Activated CD8-positive, alpha-beta memory T cell treated with anti-CD3 and anti-CD28 coated beads, Interleukin-2, amount 50 U/mL, for 24 hours (primary cell): ENCODE data around the gene OBSCN.
"Not testable (repeated sequence)": the region's sequence is repeated elsewhere in the genome, so short reads cannot be mapped to it uniquely, and the experiment has no call there.

Experiments
- DNase-seq: peaks from one replicate; pipeline ENCODE4 v3.0.0-alpha.2; 2020; ENCODE audit errors: extremely low read depth

The OBSCN gene

GRCh38 chr1:228213917-228214808, 6.3 kb downstream of the OBSCN start:
- DNase-seq, result no peak

DNA sequence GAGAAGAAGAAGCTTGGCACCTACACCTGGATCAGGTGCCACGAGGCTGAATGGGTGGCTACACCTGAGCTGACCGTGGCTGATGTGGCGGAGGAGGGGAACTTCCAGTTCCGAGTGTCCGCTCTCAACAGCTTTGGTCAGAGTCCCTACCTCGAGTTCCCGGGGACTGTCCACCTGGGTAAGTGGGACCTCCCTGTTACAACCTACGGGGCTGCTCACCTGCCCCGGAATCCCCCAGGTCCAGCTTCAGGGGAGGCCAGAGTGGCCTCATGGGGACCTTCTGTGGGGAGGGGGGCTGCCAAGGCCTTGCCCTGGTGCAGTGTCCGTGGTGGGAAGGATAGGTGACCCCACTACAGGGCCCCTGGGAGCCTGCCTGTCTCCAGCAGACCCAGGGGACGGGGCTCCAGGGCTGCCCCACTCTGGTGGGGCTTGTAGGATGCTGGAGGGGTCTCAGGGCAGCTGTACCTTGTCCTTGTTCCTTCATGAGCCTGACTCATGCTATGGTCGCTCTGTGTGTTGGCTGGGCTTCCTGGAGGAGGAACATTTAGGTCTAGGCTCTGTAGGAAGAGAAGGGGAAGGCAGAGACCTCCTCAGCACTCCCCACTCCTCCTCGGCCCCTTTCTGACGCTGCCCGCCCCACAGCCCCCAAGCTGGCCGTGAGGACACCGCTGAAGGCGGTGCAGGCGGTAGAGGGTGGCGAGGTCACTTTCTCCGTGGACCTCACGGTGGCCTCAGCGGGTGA, 7.2 kb downstream of the OBSCN start:
- DNase-seq, result no peak

GRCh38 chr1:228215663-228216116, 7.8 kb downstream of the OBSCN start:
- DNase-seq, result no peak

GRCh38 chr1:228216371-228217320, 8.8 kb downstream of the OBSCN start:
- no peak for DNase-seq

- DNase-seq, result no peak
Measured at GRCh38 chr1:228217551-228218344, 9.9 kb downstream of the OBSCN start.

DNA sequence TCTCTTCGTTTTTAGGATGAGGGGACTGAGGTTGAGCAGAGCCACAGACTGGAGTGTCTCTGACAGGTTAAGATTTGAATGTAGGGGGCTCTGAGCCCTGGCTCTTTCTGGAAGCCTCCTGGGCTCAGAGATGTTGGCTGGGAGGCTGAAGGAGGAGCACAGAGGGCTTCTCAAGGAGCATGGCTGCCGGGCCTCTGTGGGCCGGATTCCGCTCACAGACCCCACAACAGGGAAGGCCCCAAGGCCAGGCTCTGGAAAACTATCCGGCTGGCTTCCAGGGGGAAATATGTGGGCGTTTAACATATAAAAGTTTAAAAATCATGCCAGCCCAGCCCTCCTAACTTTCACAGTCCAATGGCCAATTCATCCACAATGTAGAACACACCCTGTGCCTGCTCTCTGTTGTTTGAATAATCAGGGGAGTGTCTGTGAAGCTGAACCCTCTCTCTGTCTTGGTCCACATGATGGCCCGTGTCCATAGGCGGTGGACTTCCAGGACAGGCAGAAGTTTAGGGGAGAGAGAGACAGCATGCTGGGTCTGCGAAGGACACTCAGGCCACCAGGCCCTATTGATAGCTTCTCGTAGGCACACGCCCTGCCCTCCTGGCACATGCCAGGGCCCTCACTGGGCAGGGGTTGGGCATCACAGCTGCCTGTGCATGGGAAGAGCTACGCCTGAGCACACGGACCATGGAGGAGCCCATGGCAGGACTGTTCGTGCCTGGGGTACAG, 10.8 kb downstream of the OBSCN start:
- no peak for DNase-seq

DNA sequence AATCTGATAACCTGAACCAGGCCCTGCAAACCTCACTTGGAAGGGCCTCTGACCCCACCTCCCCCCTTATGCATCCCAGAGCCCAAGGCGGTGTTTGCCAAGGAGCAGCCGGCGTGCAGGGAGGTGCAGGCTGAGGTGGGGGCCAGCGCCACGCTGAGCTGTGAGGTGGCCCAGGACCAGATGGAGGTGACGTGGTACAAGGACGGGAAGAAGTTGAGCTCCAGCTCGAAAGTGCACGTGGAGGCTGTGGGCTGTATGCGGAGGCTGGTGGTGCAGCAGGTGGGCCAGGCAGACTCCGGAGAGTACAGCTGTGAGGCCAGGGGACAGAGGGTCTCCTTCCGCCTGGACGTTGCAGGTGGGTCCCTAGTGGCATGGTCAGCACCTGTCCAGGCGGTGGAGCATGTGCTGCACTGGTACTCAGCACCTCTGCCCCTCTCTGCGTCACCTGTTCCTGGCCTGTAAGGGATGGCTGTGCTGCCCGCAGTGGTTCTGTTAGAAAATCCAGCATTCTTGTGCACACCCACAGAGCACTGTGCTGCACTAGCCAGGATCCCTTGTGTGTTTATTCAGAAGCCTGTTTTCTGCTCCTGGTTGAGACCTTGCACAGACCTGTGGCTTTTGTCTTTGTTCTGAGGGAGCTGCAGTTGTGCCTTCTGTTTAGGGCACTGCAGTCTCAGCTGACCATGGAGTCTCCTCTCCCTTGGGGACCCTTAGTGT, 11.6 kb downstream of the OBSCN start:
- DNase-seq, result no peak

DNA sequence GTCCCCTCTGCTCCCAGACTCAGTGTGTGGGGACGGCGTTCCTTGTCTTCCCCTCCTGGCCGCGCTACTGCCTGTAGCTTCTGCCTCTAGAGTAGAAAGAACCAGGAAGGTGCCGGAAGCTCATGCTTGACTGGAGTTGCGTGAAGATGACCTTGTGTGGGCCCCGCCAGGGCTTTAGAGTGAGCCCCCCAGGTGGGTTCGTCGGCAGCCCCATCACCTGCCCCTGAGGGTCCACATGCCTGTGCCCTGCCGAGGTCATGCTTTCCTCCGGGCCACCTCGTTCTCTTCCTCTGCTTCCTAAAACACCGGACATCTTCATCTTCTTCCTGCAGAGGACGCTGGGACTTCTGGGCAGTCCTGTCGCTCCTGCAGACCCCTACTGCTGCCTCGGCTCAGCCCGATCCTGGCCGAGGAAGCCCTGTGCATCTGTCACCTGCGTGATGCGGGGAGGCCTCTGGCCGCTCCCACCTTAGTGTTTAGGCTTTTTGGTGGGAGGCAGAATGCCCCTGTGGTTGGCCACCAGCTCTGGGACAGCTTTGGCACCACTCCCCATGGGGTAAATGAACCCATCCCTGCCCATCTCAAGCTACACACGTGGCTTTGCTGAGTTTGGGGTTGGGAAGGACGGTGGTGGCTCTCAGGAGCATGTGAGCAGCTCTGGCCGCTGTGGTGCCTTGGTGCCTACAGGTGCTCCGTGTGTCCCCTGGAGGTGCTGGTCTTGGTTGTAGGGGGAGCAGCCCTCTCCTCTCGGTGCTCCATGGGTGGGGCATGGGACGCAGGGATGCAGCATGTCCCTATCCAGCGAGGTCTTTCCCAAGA, 12.3 kb downstream of the OBSCN start:
- no peak for DNase-seq

GRCh38 chr1:228221097-228221496, 13.3 kb downstream of the OBSCN start:
- not testable (repeated sequence) for DNase-seq

GRCh38 chr1:228222548-228222947, 14.7 kb downstream of the OBSCN start:
- DNase-seq, result no peak

DNA sequence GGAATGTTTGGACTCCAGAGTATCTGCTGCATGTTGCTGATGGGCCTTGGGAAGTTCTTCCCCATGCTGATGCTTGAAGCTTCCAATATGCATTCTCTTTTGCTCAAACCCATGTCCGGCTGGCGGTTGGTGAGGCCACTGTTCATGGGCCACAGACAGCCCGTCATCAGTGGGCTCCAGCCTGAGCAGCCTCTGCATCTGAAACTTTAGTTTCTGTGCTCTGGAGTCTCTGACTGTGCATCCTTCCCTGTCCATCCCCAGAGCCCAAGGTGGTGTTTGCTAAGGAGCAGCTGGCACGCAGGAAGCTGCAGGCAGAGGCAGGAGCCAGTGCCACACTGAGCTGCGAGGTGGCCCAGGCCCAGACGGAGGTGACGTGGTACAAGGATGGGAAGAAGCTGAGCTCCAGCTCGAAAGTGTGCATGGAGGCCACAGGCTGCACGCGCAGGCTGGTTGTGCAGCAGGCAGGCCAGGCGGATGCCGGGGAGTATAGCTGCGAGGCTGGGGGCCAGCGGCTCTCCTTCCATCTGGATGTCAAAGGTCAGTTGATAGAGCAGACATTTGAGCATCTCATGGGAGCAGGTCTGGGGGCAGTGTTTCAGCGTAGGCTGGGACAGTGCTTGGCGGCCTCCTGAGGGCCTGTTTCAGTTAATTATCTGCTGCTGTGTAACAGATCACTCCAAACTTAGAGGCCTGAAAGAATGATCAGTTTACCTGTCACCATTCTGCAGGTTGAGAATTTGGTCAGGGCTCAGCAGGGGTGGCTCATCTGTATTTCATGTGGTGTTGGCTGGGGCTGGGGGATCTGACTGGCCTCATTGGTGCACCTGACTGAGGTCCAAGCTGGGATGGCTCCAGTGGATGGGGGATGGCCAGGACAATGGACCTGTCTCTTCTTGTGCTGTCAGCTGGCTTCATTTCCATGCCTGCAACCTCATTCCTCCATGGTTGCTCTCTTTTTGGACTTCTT, 16.6 kb downstream of the OBSCN start:
- DNase-seq, result no peak

DNA sequence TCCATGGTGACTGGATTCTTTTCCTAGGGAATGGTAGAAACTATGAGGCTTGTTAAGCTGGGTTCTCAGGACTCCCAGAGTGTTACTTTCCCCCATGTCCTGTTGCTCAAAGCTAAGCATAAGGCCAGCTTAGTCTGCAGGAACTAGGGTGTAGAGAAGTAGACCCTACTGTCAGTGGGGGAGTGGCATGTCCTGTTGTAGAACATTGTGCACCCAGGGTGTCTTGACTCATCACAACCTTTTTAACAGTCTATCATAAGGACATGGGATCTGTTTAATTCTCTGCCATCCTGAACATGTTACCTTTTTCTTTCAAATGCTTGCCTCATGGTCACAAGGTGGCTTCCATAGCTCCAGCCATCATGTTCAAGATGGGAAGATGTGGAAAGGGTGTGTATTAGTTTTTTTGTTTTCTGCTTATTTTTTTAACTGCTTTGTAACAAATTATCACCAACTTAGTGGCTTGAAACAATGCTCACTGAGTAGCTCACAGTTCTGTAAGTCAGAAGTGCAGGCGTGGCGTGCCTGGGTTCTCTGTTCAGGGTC, 17.4 kb downstream of the OBSCN start:
- no peak for DNase-seq

GRCh38 chr1:228225740-228226139, 17.9 kb downstream of the OBSCN start:
- DNase-seq, result no peak

DNA sequence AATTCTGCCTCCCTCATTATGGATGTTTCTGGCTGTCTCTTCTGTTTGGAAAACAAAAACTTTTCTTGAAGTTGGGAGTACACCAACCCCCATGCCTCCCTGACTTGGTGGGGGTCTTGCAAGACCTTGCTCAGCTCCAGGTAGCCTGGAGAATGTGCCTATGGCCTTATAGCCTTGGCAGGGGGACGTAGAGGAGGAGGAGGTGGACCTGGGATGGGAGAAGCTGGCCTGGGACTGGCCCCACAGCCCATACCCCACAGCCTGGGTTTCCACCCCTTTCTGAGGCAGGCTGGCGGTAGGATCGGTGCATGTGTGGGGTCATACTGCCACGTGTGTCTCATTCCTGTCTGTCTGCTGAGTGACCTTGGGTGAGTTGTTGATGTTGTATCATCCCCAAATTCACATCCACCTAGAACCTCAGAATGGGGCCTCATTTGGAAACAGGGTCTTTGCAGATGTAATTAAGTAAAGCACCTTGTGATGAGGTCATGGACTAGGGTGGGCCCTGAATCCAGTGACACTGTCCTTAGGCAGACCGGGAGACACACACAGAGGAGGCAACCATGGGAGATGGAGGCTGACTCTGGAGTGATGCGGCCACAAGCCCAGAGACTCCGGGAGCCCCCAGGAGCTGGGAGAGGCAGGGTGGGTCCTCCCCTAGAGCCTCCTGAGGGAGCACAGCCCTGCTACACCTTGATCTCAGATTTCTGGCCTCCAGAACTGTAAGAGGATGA, 18.5 kb downstream of the OBSCN start:
- DNase-seq, result no peak

DNA sequence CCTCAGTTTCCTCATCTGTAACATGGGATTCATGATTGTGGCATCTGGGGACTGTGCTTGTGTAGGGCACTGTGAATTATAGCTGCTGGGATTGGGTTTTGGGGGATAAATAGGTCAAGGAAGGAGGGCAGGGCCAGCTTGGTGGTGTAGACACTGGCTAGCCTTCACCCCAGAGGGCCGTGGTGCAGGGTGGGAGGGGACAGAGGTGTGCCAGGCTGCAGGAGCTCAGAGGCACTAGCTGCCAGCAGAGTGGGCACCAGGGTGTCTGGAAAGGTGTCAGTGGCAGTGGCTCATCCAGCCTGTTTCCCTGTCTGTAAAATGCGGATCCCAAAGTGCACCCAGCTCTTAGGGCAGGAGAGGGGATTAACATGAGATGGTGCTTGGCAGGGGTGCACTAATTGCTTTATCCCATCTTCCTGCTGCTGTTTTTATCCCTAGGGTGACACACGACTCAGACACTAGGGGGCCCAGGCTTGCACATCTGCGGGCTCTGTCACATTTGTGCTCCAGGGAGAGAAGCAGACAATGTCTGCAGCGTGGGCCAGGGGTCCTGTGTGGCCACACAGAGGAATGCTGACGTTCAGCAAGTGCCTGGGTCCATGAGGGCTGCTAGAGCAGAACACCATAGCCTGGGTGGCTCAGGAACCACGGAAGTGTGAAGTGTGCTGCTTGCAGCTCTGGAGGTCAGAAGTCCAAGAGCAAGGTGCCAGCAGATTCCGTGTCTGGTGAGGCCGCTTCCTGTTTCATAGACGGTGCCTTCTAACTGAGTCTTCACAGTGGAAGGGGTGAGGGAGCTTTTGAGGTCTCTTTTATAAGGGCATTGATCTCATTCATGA, 19.3 kb downstream of the OBSCN start:
- no peak for DNase-seq

- not testable (repeated sequence) for DNase-seq
Measured at GRCh38 chr1:228228147-228228546, 20.3 kb downstream of the OBSCN start.
